CD1c-positive myeloid dendritic cell (primary cell): ENCODE data around the gene TM4SF1.
"Not testable (repeated sequence)": the region's sequence is repeated elsewhere in the genome, so short reads cannot be mapped to it uniquely, and the experiment has no call there.

Experiments
- DNase-seq: peaks from one replicate; pipeline ENCODE4 v3.0.0-alpha.2; 2016; ENCODE audit errors: extremely low spot score

The TM4SF1 gene

GRCh38 chr3:149343951-149344350 lies 33.5 kb downstream of the TM4SF1 start:
- no peak for DNase-seq

- peak; percentile 40 for DNase-seq
Observed at GRCh38 chr3:149342413-149343380, 34.8 kb downstream of the TM4SF1 start.

DNA sequence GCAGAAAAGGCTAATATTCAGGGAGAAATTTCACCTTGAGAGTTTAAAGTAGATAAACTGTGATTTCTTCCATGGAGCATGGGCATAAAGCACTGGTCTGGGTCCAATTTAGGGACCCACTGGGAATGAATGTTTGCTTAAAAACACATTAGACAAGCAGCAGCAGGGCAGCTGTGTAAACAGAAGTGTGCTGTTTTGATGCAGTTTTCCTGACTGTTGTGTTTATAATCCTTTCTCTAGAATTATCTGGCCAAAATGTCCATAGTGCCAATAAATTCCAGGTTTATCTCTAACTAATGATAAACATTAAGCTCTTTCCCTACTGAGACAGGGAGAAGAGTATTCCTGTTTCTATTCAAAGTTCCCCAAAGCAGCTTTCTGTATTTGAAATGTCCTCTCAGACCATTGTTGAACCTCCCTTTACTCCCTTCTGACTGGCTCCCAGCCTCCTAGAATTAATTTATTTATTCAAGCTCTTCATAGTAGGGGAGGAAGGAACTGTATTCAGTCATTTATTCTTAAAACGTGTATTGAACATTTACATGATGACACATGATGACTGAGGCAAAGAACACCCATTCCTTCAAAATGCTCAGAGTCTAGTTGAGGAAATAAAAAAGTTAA lies 37.0 kb downstream of the TM4SF1 start:
- no peak for DNase-seq

- DNase-seq = peak; percentile 37
Observed at GRCh38 chr3:149339931-149340309, 37.5 kb downstream of the TM4SF1 start.

DNA sequence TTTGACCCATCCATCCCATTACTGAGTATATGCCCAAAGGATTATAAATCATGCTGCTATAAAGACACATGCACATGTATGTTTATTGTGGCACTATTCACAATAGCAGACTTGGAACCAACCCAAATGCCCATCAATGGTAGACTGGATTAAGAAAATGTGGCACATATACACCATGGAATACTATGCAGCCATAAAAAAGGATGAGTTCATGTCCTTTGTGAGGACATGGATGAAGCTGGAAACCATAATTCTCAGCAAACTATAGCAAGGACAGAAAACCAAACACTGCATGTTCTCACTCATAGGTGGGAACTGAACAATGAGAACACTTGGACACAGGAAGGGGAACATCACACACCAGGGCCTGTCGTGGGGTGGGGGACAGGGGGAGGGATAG lies 40.0 kb downstream of the TM4SF1 start:
- not testable (repeated sequence) for DNase-seq

DNA sequence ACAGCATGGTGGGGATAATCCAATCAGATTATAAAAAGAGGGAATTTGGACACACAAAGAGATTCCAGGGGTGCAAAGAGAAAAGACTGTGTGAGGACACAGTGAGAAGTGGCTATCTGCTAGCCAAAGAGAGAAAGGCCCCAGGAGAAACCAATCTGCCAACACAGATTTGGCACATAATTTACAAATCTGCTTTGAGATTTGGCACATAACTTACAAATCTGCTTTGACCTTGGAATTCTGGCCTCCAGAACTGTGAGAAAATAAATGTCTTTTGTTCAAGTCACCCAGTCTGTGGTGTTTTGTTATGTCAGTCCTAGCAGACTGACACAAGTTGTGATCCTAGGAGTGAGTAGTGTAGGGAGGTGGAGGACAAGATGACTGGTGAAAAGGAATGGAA lies 40.5 kb downstream of the TM4SF1 start:
- no peak for DNase-seq

GRCh38 chr3:149333176-149333859 lies 44.1 kb downstream of the TM4SF1 start, which contains the start of gene TM4SF18:
TM4SF18 (minus strand) TSS chr3:149333636; CDS start chr3:149333382, 254 bp downstream.
- DNase-seq = no peak

GRCh38 chr3:149332771-149333170 lies 44.7 kb downstream of the TM4SF1 start:
- DNase-seq = no peak

GRCh38 chr3:149332227-149332765 lies 45.2 kb downstream of the TM4SF1 start:
- no peak for DNase-seq

GRCh38 chr3:149331396-149331795 lies 46.1 kb downstream of the TM4SF1 start:
- no peak for DNase-seq

- no peak for DNase-seq
Observed at GRCh38 chr3:149330609-149331331, 46.7 kb downstream of the TM4SF1 start.

DNA sequence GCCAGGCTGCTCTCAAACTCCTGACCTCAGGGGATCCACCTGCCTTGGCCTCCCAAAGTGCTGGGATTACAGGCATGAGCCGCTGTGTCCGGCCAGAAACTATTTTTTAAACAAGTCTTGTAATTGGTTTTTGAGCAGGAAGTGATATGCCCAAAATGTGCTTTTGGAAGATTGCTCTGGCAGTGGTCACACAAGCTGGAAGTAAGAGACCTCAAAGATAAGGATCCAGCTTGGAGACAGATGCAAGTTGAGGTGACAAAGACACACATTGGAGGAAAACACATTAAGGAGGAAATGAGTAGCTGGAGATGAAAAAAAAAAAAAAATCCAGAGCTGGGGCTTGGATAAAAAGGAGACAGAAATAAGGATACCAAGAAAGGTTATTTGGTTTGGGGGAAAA lies 50.3 kb downstream of the TM4SF1 start:
- DNase-seq = no peak

GRCh38 chr3:149325581-149325980 lies 51.9 kb downstream of the TM4SF1 start:
- DNase-seq = no peak

DNA sequence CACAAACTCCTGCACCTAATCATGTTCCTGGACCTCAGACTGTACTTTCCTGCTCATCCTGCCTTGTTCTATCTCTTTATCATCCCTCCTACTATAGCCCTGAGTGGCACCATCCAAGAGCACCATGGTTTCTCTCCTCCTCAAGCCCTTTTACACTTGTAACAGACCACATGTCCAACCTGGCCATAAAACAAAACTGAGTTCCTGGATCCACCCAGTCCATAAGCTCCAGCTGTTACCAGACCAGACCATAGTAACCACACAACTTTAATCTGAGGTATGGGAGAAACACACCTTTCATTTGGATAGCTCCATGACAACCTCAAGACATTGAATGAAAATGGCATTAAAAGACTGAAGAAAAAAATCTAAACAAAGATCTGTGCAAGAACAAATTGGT lies 53.1 kb downstream of the TM4SF1 start:
- DNase-seq = no peak

GRCh38 chr3:149321640-149322039 lies 55.8 kb downstream of the TM4SF1 start:
- no peak for DNase-seq

DNA sequence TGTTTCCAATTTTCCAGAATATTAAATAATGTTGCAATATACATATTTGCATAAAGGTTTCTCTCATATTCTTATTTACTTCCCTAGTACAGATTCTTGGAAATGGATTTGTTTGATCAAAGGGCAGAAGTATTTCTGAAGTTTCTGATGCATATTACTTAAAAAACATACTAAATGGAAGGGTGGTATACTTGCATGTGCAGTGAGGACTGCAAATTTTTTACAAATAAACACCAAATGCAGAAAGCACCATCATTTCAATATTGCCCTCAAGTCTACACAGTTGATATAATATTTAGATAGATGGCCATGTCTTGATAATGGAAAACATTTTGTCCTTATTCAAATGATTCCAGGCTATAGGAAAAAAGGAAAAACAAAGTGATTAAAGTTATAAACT lies 56.3 kb downstream of the TM4SF1 start:
- DNase-seq = no peak

DNA sequence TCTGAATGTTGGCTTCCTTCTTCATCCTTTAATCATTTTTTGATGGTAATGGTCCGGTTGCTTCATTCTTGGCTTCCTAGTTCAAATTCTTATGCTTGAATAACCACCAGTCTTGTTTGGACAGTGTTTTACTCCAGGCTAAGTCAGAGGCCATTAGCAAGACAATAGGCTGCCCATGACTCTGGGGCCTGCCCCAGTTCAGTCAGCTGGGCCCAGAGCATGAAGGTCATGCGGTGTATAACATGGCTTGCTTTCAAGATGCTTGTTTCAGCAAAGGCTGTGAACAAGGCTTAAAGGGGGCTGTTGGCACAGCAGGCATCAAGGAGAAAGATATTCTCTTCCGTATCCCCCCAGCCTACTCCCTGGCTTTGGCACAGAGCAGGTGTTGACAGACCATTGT lies 57.7 kb downstream of the TM4SF1 start:
- DNase-seq = no peak
